Colon (tissue), 2 donors: Measurements from ENCODE around the gene BTF3L4.

Source experiments
- FAIRE-seq: peaks from 2 replicates; lab custom pipeline; 2012; peaks lifted over from hg19 to GRCh38; lab: Jason Lieb, UNC
- donor health status: control.
- donor health status: control.

The BTF3L4 gene

GRCh38 chr1:52125736-52126359 lies 69.8 kb downstream of the BTF3L4 start:
- no peak for FAIRE-seq

GRCh38 chr1:52127181-52128180 lies 71.4 kb downstream of the BTF3L4 start:
- no peak for FAIRE-seq

GRCh38 chr1:52139817-52140540 lies 83.9 kb downstream of the BTF3L4 start:
- FAIRE-seq = no peak
